Neural cell (in vitro differentiated cells): ENCODE data around the gene FAM163A. TPM values are rescaled to one million over a fixed set of nuclear protein-coding genes. Genes with fewer than 3 reads are reported as not detected.

Source experiments
- H2AFZ ChIP-seq: fragments of 200-600, 300-800 bp; sonication (generic), shearing (Covaris generic); 2 replicates; pipeline ENCODE4 v1.6.0; 2014; ENCODE audit warnings: low read depth, mild to moderate bottlenecking, antibody characterized with exemption, low read length, moderate library complexity
- H3F3A ChIP-seq: fragments of 200-600 bp; shearing (Covaris generic); 2 replicates; pipeline ENCODE4 v1.6.1; 2016; ENCODE audit warnings: mild to moderate bottlenecking, moderate library complexity, mixed read lengths, antibody characterized with exemption, low read length; ENCODE audit not compliant: insufficient read depth, poor library complexity, severe bottlenecking
- H3K27ac ChIP-seq: fragments of 200-600, 300-800 bp; sonication (generic), shearing (Covaris generic); 2 replicates; pipeline ENCODE4 v1.5.1; 2014; ENCODE audit warnings: mild to moderate bottlenecking, low read length, moderate library complexity
- H3K27me3 ChIP-seq: fragments of 300-800, 200-600 bp; sonication (generic), shearing (Covaris generic); 2 replicates; pipeline ENCODE4 v1.6.0; 2014; ENCODE audit warnings: mild to moderate bottlenecking, low read depth, low read length, moderate library complexity; ENCODE audit not compliant: insufficient read depth
- H3K36me3 ChIP-seq: fragments of 300-800, 200-600 bp; sonication (generic), shearing (Covaris generic); 2 replicates; pipeline ENCODE4 v1.5.1; 2014; ENCODE audit warnings: mild to moderate bottlenecking, antibody characterized with exemption, low read length, moderate library complexity; ENCODE audit not compliant: insufficient read depth
- H3K4me2 ChIP-seq: fragments of 300-800, 200-600 bp; sonication (generic), shearing (Covaris generic); 2 replicates; pipeline ENCODE4 v1.6.0; 2014; ENCODE audit warnings: mild to moderate bottlenecking, low read length
- H3K4me3 ChIP-seq: fragments of 300-800, 200-600 bp; sonication (generic), shearing (Covaris generic); 2 replicates; pipeline ENCODE4 v1.5.1; 2014; ENCODE audit warnings: mild to moderate bottlenecking, low read length, moderate library complexity
- H3K79me2 ChIP-seq: fragments of 200-600 bp; shearing (Covaris generic); replicated peaks from 2 replicates; pipeline ENCODE4 v1.6.0; 2014; ENCODE audit warnings: mild to moderate bottlenecking, low read length, moderate library complexity; ENCODE audit not compliant: insufficient read depth
- H3K9ac ChIP-seq: fragments of 300-800, 200-600 bp; sonication (generic), shearing (Covaris generic); 2 replicates; pipeline ENCODE4 v1.6.1; 2016; ENCODE audit warnings: mild to moderate bottlenecking, low read length, mixed read lengths
- H3K9me2 ChIP-seq: fragments of 200-600 bp; shearing (Covaris generic); 2 replicates; pipeline ENCODE4 v1.6.1; 2016; ENCODE audit warnings: mild to moderate bottlenecking, low read length, mixed read lengths; ENCODE audit not compliant: insufficient read depth
- H3K9me3 ChIP-seq: fragments of 200-600, 300-800 bp; sonication (generic), shearing (Covaris generic); 2 replicates; pipeline ENCODE4 v1.6.1; 2016; ENCODE audit warnings: mild to moderate bottlenecking, mixed run types, low read length, moderate library complexity, mixed read lengths
- H4K20me1 ChIP-seq: fragments of 200-600 bp; shearing (Covaris generic); 2 replicates; pipeline ENCODE4 v1.6.1; 2016; ENCODE audit warnings: mild to moderate bottlenecking, mixed run types; ENCODE audit not compliant: insufficient read depth
- CTCF ChIP-seq: fragments of 450-650 bp; IDR thresholded peaks from 2 replicates; pipeline ENCODE4 v1.5.1; 2014; ENCODE audit warnings: antibody characterized with exemption, mild to moderate bottlenecking, moderate library complexity; ENCODE audit not compliant: poor library complexity, severe bottlenecking
- EP300 ChIP-seq: fragments of 450-650 bp; conservative IDR thresholded peaks from 2 replicates; pipeline ENCODE4 v1.6.1; 2014; ENCODE audit warnings: antibody characterized with exemption, mild to moderate bottlenecking, moderate library complexity; ENCODE audit not compliant: poor library complexity, severe bottlenecking
- EZH2 ChIP-seq: fragments of 200-600, 300-800 bp; shearing (Covaris generic), sonication (generic); IDR thresholded peaks from 2 replicates; pipeline ENCODE4 v1.6.1; 2014; ENCODE audit warnings: antibody characterized with exemption, low read length, borderline replicate concordance, mild to moderate bottlenecking; ENCODE audit not compliant: insufficient read depth, poor library complexity, severe bottlenecking
- MXI1 ChIP-seq: fragments of 450-650 bp; conservative IDR thresholded peaks from 2 replicates; pipeline ENCODE4 v1.6.1; 2014; ENCODE audit warnings: antibody characterized with exemption, mild to moderate bottlenecking; ENCODE audit not compliant: poor library complexity, severe bottlenecking
- POLR2AphosphoS5 ChIP-seq: IDR thresholded peaks from 2 replicates; pipeline ENCODE4 v1.6.1; 2012
- RAD21 ChIP-seq: fragments of 450-650 bp; conservative IDR thresholded peaks from 2 replicates; pipeline ENCODE4 v1.6.1; 2014; ENCODE audit warnings: antibody characterized with exemption, mild to moderate bottlenecking, moderate library complexity
- REST ChIP-seq: IDR thresholded peaks from 2 replicates; pipeline ENCODE4 v1.6.1; 2012; ENCODE audit warnings: borderline replicate concordance
- SMC3 ChIP-seq: fragments of 450-650 bp; conservative IDR thresholded peaks from 2 replicates; pipeline ENCODE4 v1.6.1; 2014; ENCODE audit warnings: antibody characterized with exemption, mild to moderate bottlenecking, moderate library complexity; ENCODE audit not compliant: poor library complexity
- TAF1 ChIP-seq: IDR thresholded peaks from 2 replicates; pipeline ENCODE4 v1.6.1; 2012; ENCODE audit warnings: low read depth
- polyA plus RNA-seq: library from polyadenylated mRNA; depleted of rRNA; stranded (reverse); fragments of >200 nt; gene quantifications from 2 replicates; pipeline ENCODE4 v1.2.3, GENCODE V29; 2014

FAM163A gene
- polyA plus RNA-seq, 1 donor from 2014 or later = 0.21 TPM

GRCh38 chr1:179825206-179825605, 82.1 kb downstream of the FAM163A start:
- Histone ChIP-seq H3K9ac (no peak overlapping the region), H3K79me2 (no peaks in the 10 kb centered on the region), H2AFZ (no peak overlapping the region), H4K20me1 (no peaks in the 10 kb centered on the region), H3K27ac (no peak overlapping the region), H3K27me3 (no peaks in the 10 kb centered on the region), H3K9me3 (no peaks in the 10 kb centered on the region), H3K4me2 (no peak overlapping the region), H3F3A (no peaks in the 10 kb centered on the region), H3K36me3 (no peaks in the 10 kb centered on the region), H3K9me2 (no peaks in the 10 kb centered on the region), H3K4me3 (no peak overlapping the region)
- no peak for TF ChIP-seq POLR2AphosphoS5
- no peak for TF ChIP-seq EZH2
- no peak for TF ChIP-seq TAF1
- no peak for TF ChIP-seq CTCF
- no peak for TF ChIP-seq MXI1
- no peak for TF ChIP-seq RAD21

GRCh38 chr1:179825798-179826460, 82.8 kb downstream of the FAM163A start:
- H3K4me3 ChIP-seq = no peak overlapping the region
- H2AFZ ChIP-seq = no peak overlapping the region
- H3K4me2 ChIP-seq = no peak overlapping the region
- no peak for TF ChIP-seq POLR2AphosphoS5
- TF ChIP-seq CTCF = no peak
- TF ChIP-seq SMC3 = no peak
- no peak for TF ChIP-seq RAD21
- no peak for TF ChIP-seq REST
- no peak for TF ChIP-seq EP300
- no peak for TF ChIP-seq EZH2
- TF ChIP-seq TAF1 = no peak
- no peak for TF ChIP-seq MXI1
- H3K36me3 ChIP-seq = no peaks in the 10 kb centered on the region
- H3K79me2 ChIP-seq = no peaks in the 10 kb centered on the region
- H3K9ac ChIP-seq = no peak overlapping the region
- no peaks in the 10 kb centered on the region for H3K9me2 ChIP-seq
- no peak overlapping the region for H3K27ac ChIP-seq
- H3F3A ChIP-seq = no peaks in the 10 kb centered on the region
- no peaks in the 10 kb centered on the region for H4K20me1 ChIP-seq
- no peaks in the 10 kb centered on the region for H3K27me3 ChIP-seq
- no peaks in the 10 kb centered on the region for H3K9me3 ChIP-seq
